ENCODE results near the gene ESRP2.
A peak's percentile ranks its signal among the peaks of the same experiment; 100 is the strongest.

DNA sequence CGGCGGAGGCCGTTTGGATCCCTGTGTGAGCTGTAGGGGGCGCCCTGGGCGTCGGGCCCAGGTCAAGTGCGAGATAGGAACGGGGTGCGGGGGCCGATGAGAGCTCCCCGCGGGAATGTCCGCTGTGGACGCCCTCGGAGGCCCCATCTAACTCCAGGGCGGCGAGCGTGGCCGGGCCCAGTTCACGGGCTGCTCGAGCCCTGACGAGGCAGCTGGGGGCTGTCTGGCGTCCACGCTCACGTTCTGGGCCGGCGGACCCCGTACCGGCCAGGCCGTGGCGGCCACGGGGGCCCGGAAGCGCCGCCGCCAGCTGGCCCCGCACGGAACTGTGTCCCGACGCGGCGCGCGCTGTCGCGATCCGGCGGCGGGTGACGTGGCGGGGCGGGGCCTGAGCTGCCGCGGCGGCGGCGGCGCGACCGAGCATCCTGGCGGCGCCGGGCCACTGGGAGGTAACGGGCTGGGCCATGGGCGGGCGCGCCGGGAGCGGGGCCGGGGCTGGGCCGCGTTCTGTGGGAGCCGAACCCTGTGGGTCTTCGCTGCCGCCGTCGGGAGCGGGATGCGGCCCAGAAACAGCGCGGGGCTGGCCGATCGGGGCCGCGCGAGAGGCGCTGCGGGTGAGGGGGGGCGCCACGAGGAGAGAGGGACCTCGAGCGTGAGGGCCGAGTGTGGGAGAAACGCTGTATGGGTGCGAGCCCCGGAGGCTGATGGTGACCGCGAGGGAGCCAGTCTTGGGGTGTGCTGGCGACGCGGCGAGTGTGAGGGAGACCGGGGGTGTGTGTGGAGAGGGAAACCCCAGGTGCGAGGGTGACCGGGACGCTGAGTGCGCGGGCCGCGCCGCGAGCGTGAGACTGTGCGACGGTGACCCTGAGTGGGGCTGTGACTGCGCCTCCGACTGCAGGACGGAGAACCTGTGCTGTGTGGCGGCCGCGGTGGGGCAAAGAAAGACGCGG lies 28.5 kb upstream of the ESRP2 start, which contains the start of gene SLC7A6:
- TF ChIP-seq POLR2A (IDR thresholded peaks at IDR 0.05; ENCODE audit: low read depth, low read length): peak; percentile 52
- TF ChIP-seq POLR2AphosphoS5 (IDR thresholded peaks at IDR 0.05; ENCODE audit: low read depth, low read length): peak; percentile 45; the same call in 1 of the 2 replicates

All from GM12892 (cell line).